ENCODE results near the gene ST3GAL6.

GRCh38 chr3:98734735-98735134 lies 28.4 kb upstream of the ST3GAL6 start:
- TF ChIP-seq NR2C2 (IDR thresholded peaks at IDR 0.05; ENCODE audit: borderline replicate concordance, control insufficient read depth, insufficient read length, low read depth): no peak
- TF ChIP-seq EZH2 (IDR thresholded peaks at IDR 0.05; ENCODE audit: borderline replicate concordance, control insufficient read depth, low read depth, low read length): no peak
- no peak for TF ChIP-seq CTCF (IDR thresholded peaks at IDR 0.05 in 2 of 3, conservative IDR thresholded peaks at IDR 0.05 in 1 of 3; ENCODE audit: control insufficient read depth in 2 of 3, extremely low read depth in 1 of 3, insufficient read depth in 1 of 3, low read depth in 3 of 3, low read length in 3 of 3)
- no peak for TF ChIP-seq RAD21 (IDR thresholded peaks at IDR 0.05; ENCODE audit: insufficient read depth, low read depth, low read length)
- no peak for TF ChIP-seq ZSCAN29 (IDR thresholded peaks at IDR 0.05)
- no peak for TF ChIP-seq TBL1XR1 (IDR thresholded peaks at IDR 0.05; ENCODE audit: low read depth, low read length)
- TF ChIP-seq CEBPZ (IDR thresholded peaks at IDR 0.05; ENCODE audit: low read depth, low read length): no peak
